ENCODE results near the gene ERAL1. TPM values are rescaled to one million over a fixed set of nuclear protein-coding genes. Genes with fewer than 3 reads are reported as not detected.

Gene ERAL1
- total RNA-seq, 1 experiment from 2014 or later, result 53.7 TPM

DNA sequence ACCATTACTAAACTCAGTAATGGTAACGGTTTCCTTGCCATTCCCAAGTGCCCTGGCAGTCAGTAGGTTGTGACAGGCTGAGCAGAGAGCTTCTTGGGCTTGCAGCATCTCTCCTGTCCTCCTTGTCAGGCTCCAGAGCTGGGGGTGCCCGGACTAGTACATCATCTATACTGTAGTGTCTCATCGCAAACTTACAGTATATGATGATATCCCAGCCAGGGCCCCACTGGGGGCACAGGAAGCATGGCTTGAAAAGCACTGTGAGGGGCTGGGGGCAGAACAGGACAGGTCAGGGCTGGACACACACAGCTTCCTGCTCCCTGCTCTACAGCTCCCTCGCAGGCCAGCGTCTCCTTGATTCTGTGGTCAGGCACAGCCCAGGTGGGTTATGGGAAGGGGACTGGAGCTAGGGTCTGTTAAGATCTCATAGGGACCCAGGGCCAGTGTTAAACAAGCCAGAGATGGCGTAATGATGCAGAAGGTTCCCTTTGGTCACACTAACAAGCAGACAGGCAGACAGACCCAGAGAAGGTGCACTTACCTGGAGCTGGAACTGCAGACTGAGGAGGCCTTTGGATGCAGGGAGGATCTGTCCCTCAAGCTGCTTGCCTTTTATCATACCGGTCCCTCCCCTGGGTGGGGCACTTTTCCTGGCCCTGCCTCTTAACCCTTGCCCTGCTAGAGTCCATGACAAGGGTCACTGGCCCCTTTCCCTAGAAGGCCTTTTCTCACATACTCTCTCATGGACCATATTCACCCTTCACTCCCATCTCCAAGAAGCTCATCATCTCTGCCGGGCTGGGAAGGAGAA, 6.8 kb downstream of the ERAL1 start:
- no TSS peak for BruUV-seq (replicated peaks)
- no peak for DNase-seq (ENCODE audit: unreplicated experiment)
- no peak overlapping the region for H3K4me3 Mint-ChIP-seq (ENCODE audit: unreplicated experiment)
- intact Hi-C loops (cut with micrococcal nuclease), result no loop called here
- H3K9me3 Mint-ChIP-seq (ENCODE audit: unreplicated experiment), result no peaks in the 10 kb centered on the region
- TF ChIP-seq, protein P1, sequence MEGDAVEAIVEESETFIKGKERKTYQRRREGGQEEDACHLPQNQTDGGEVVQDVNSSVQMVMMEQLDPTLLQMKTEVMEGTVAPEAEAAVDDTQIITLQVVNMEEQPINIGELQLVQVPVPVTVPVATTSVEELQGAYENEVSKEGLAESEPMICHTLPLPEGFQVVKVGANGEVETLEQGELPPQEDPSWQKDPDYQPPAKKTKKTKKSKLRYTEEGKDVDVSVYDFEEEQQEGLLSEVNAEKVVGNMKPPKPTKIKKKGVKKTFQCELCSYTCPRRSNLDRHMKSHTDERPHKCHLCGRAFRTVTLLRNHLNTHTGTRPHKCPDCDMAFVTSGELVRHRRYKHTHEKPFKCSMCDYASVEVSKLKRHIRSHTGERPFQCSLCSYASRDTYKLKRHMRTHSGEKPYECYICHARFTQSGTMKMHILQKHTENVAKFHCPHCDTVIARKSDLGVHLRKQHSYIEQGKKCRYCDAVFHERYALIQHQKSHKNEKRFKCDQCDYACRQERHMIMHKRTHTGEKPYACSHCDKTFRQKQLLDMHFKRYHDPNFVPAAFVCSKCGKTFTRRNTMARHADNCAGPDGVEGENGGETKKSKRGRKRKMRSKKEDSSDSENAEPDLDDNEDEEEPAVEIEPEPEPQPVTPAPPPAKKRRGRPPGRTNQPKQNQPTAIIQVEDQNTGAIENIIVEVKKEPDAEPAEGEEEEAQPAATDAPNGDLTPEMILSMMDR (IDR thresholded peaks at IDR 0.05; ENCODE audit: unreplicated experiment), result no peak
- no peaks in the 10 kb centered on the region for H3K27me3 Mint-ChIP-seq (ENCODE audit: insufficient read depth, unreplicated experiment)
- peaks cover 41% of the 10 kb centered on the region for H3K36me3 Mint-ChIP-seq (ENCODE audit: insufficient read depth, unreplicated experiment)
- no peak overlapping the region for H3K27ac Mint-ChIP-seq (ENCODE audit: low read depth, unreplicated experiment)
- ChIA-PET POLR2A (interaction anchor here (0.6 to 1.4 kb wide), 4 partner anchors 17 to 96 kb away, joined by 3 to 5 read pairs (median 3); partner anchors contain the start of gene FAM222B), CTCF (interaction anchor here (0.6 to 1.6 kb wide), 4 partner anchors 15 to 301 kb away, joined by 3 read pairs; no protein-coding TSS in a partner anchor)
- H3K4me1 Mint-ChIP-seq (ENCODE audit: insufficient read depth, unreplicated experiment), result no peaks in the 10 kb centered on the region

DNA sequence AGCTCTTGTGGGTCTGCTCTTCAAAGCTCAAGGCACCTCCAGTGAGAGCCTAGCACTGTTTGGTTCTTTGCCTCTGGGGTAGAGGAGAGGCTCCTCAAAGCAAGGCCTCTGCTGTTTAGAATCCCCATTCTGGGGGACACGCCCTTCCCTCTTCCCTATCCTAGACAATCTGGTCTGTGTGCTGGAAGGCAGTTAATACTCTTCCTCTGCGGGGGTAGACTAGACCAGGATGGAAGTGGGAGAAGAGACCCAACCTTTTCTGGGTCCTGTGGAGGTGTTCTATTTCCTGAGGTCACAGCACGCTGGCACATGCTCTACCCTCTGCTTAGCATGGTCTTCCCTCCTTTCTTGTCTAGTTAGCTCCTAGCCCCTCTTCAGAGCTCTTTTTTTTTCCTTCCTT, 7.7 kb downstream of the ERAL1 start:
- DNase-seq (ENCODE audit: unreplicated experiment), result no peak
- H3K27ac Mint-ChIP-seq (ENCODE audit: low read depth, unreplicated experiment), result no peak overlapping the region

DNA sequence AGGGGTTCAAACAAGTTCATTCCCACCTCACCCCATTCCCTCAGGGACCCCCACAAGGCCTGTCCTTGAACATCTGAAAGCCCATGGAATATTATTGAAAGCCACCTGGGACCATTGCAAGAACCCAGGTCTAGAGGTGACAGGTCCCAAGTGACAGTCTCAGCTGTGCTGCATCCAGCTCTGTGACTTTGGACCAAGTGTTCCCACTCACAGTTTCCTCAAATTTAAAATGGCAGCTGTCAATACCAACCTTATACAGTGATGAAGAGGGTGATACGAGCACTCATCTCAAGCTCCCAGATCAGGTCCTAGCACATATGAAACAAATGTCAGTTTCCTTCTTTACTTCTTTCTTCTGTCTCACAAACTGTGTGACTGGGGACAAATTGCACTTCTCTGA, 9.1 kb downstream of the ERAL1 start:
- intact Hi-C loops (cut with micrococcal nuclease), result no loop called here
- no peaks in the 10 kb centered on the region for H3K27me3 Mint-ChIP-seq (ENCODE audit: insufficient read depth, unreplicated experiment)
- POLR2A ChIA-PET, result interaction anchor here (0.9 kb wide), 1 partner anchor 21 kb away, joined by 3 read pairs; the partner anchor contains the start of gene FAM222B
- BruUV-seq (replicated peaks), result no TSS peak
- no peaks in the 10 kb centered on the region for H3K4me1 Mint-ChIP-seq (ENCODE audit: insufficient read depth, unreplicated experiment)
- DNase-seq (ENCODE audit: unreplicated experiment), result no peak
- TF ChIP-seq, protein P1 (IDR thresholded peaks at IDR 0.05; ENCODE audit: unreplicated experiment), result no peak
- CTCF ChIA-PET, result interaction anchor here (0.6 to 1.1 kb wide), 4 partner anchors 8 to 253 kb away, joined by 3 to 7 read pairs (median 4); no protein-coding TSS in a partner anchor
- H3K27ac Mint-ChIP-seq (ENCODE audit: low read depth, unreplicated experiment), result no peak overlapping the region
- no peaks in the 10 kb centered on the region for H3K9me3 Mint-ChIP-seq (ENCODE audit: unreplicated experiment)
- peaks cover 24% of the 10 kb centered on the region for H3K36me3 Mint-ChIP-seq (ENCODE audit: insufficient read depth, unreplicated experiment)
- H3K4me3 Mint-ChIP-seq (ENCODE audit: unreplicated experiment), result no peak overlapping the region

More for the DNA sequence above, 7.7 kb downstream of the ERAL1 start:
- ChIA-PET POLR2A (interaction anchor here (1.0 to 1.4 kb wide), 2 partner anchors 16 to 20 kb away, joined by 3 read pairs; no protein-coding TSS in a partner anchor), CTCF (interaction anchor here (0.6 to 1.6 kb wide), 2 partner anchors 41 to 98 kb away, joined by 3 to 4 read pairs; no protein-coding TSS in a partner anchor)
- intact Hi-C loops (cut with micrococcal nuclease), result no loop called here
- Mint-ChIP-seq H3K27me3 (ENCODE audit: insufficient read depth, unreplicated experiment) (no peaks in the 10 kb centered on the region), H3K4me3 (ENCODE audit: unreplicated experiment) (no peak overlapping the region), H3K4me1 (ENCODE audit: insufficient read depth, unreplicated experiment) (no peaks in the 10 kb centered on the region), H3K36me3 (ENCODE audit: insufficient read depth, unreplicated experiment) (peaks cover 32% of the 10 kb centered on the region), H3K9me3 (ENCODE audit: unreplicated experiment) (no peaks in the 10 kb centered on the region)
- TF ChIP-seq, protein P1 (IDR thresholded peaks at IDR 0.05; ENCODE audit: unreplicated experiment), result no peak
- no TSS peak for BruUV-seq (replicated peaks)

Measured in MCF 10A (cell line).